GM12878 (cell line): ENCODE data around the gene CTNNBL1. TPM values are rescaled to one million over a fixed set of nuclear protein-coding genes. Genes with fewer than 3 reads are reported as not detected.

Experiments used
- ATAC-seq: fragments of 200-7000 bp; cut with Tn5 transposase; 3 replicates; pipeline ENCODE4 v1.9.1; 2020; ENCODE audit warnings: mild to moderate bottlenecking, moderate library complexity
- BruUV-seq: library from RNA; stranded (reverse); fragments of 400-500 nt; replicated peaks from 2 replicates; lab custom pipeline; 2021; lab: Mats Ljungman, UMichigan
- CTCF ChIA-PET: fragments of 300-600 bp; sonication (Branson Sonifier 250); formaldehyde crosslinking; extraction: SDS; loops from one replicate; lab custom pipeline; 2021; ENCODE audit warnings: inconsistent platforms; lab: Yijun Ruan, JAX
- POLR2A ChIA-PET: fragments of 350-600 bp; formaldehyde crosslinking; extraction: SDS; loops from one replicate; lab custom pipeline; 2021; ENCODE audit warnings: inconsistent platforms; lab: Charles Lee
- RAD21 ChIA-PET: fragments of 300-600 bp; sonication (Branson Sonifier 250); formaldehyde crosslinking; loops from one replicate; lab custom pipeline; 2023; ENCODE audit warnings: antibody characterized with exemption; ENCODE audit not compliant: unreplicated experiment; lab: Charles Lee
- SMC1A ChIA-PET: fragments of 300-600 bp; sonication (Branson Sonifier 250); formaldehyde crosslinking; loops from one replicate; lab custom pipeline; 2023; ENCODE audit not compliant: unreplicated experiment, uncharacterized antibody; lab: Charles Lee
- DNase-seq: peaks from one replicate; pipeline ENCODE4 v3.0.0-alpha.2; 2011; ENCODE audit warnings: low read depth, low spot score
- FAIRE-seq: peaks from 3 replicates; lab custom pipeline; 2011; peaks lifted over from hg19 to GRCh38; lab: Jason Lieb, UNC
- H2AFZ ChIP-seq: 2 replicates; pipeline ENCODE4 v1.6.0; 2011; ENCODE audit warnings: low read depth, low read length, control low read depth; ENCODE audit not compliant: control insufficient read depth
- H3K27ac ChIP-seq: 2 replicates; pipeline ENCODE4 v1.5.1; 2011; ENCODE audit warnings: control low read depth; ENCODE audit not compliant: control insufficient read depth, insufficient read depth
- H3K27me3 ChIP-seq, 2 experiments: replicated peaks in 1 of 2; 2 replicates each; pipeline versions ENCODE4 v1.6.0 to v1.6.1; 2011; ENCODE audit warnings: low read length in 1 of 2; ENCODE audit not compliant: control insufficient read depth in 2 of 2, insufficient read depth in 2 of 2
- H3K36me3 ChIP-seq, 2 experiments: 2 replicates each; pipeline ENCODE4 v1.5.1; 2011; ENCODE audit warnings: low read length in 1 of 2; ENCODE audit not compliant: control insufficient read depth in 2 of 2, insufficient read depth in 2 of 2
- H3K4me1 ChIP-seq: 2 replicates; pipeline ENCODE4 v1.6.1; 2011; ENCODE audit warnings: mild to moderate bottlenecking, low read length, moderate library complexity, mixed read lengths; ENCODE audit not compliant: control insufficient read depth, insufficient read depth
- H3K4me2 ChIP-seq: 2 replicates; pipeline ENCODE4 v1.6.0; 2011; ENCODE audit warnings: control low read depth; ENCODE audit not compliant: control insufficient read depth, insufficient read depth
- H3K4me3 ChIP-seq: fragments of 200-600 bp; sonication (generic); 2 replicates; pipeline ENCODE4 v1.5.1; 2016
- H3K79me2 ChIP-seq: 2 replicates; pipeline ENCODE4 v1.6.0; 2011; ENCODE audit warnings: low read length; ENCODE audit not compliant: control insufficient read depth, insufficient read depth
- H3K9ac ChIP-seq: 2 replicates; pipeline ENCODE4 v1.8.0; 2011; ENCODE audit warnings: low read length, control low read depth, mixed read lengths; ENCODE audit not compliant: control insufficient read depth, insufficient read depth
- H3K9me3 ChIP-seq: replicated peaks from 3 replicates; pipeline ENCODE4 v1.5.1; 2011; ENCODE audit warnings: mild to moderate bottlenecking, low read length; ENCODE audit not compliant: control insufficient read depth, insufficient read depth
- H4K20me1 ChIP-seq: 2 replicates; pipeline ENCODE4 v1.6.0; 2011; ENCODE audit not compliant: control insufficient read depth, insufficient read depth
- SKIL ChIP-seq: fragments of 450-650 bp; IDR thresholded peaks from 2 replicates; pipeline ENCODE4 v1.6.1; 2017; ENCODE audit warnings: mild to moderate bottlenecking, low read depth, inconsistent platforms; ENCODE audit not compliant: poor library complexity, severe bottlenecking
- SMARCA5 ChIP-seq: fragments of 450-650 bp; IDR thresholded peaks from 2 replicates; pipeline ENCODE4 v1.6.1; 2017; ENCODE audit warnings: mild to moderate bottlenecking
- STAT1 ChIP-seq: fragments of 450-650 bp; conservative IDR thresholded peaks from 2 replicates; pipeline ENCODE4 v1.6.1; 2014; ENCODE audit warnings: antibody characterized with exemption, mild to moderate bottlenecking
- SUZ12 ChIP-seq: fragments of 200-600 bp; sonication (generic); IDR thresholded peaks from one replicate; pipeline ENCODE4 v1.6.1; 2018; ENCODE audit warnings: antibody characterized with exemption, mild to moderate bottlenecking; ENCODE audit not compliant: unreplicated experiment
- ZNF622 ChIP-seq: fragments of 450-650 bp; IDR thresholded peaks from 2 replicates; pipeline ENCODE4 v1.6.1; 2017; ENCODE audit warnings: mild to moderate bottlenecking, inconsistent platforms
- WGBS: methylation state at CpG from one replicate; pipeline ENCODE4 v1.1.6; 2016; ENCODE audit warnings: low lambda C conversion rate; ENCODE audit not compliant: insufficient replicate concordance, insufficient coverage; ENCODE audit errors: missing lambda C conversion rate; 5-methylcytosine and 5-hydroxymethylcytosine counted together
- in situ Hi-C: fragments of 300-500 bp; cut with MboI; formaldehyde crosslinking; loops from 9 replicates; pipeline ENCODE4 v1.14.3; 2018; ENCODE audit warnings: mixed read lengths
- intact Hi-C: fragments of 100-400 bp; cut with micrococcal nuclease; formaldehyde crosslinking; loops from one replicate; pipeline ENCODE4 v1.14.2; 2022; ENCODE audit not compliant: unreplicated experiment
- polyA plus RNA-seq, 11 experiments: library from polyadenylated mRNA; depleted of rRNA in 4 of 11; unstranded in 6 of 11; stranded (reverse) in 5 of 11; fragments of >200 nt; fragmentation: Nextera tagmentation in 4 of 11; fragmentation: Illumina TruSeq in 1 of 11; extraction: Ambion mirVana in 4 of 11; extraction: Trizol in 1 of 11; gene quantifications; 1 replicate in 1 of 11; 2 replicates in 10 of 11; pipeline versions ENCODE4 v1.2.1 to v1.2.3, GENCODE V29; 2011 to 2016; ENCODE audit warnings: inconsistent platforms in 2 of 11, missing spikeins in 2 of 11, low read depth in 1 of 11
- total RNA-seq, 4 experiments: library from RNA; depleted of rRNA in 3 of 4; stranded (reverse); fragments of >200 nt in 3 of 4; fragmentation: Illumina TruSeq in 1 of 4; extraction: Trizol in 1 of 4; gene quantifications; 2 replicates each; pipeline versions ENCODE4 v1.2.1 to v1.2.3, GENCODE V29; 2013 to 2021

The CTNNBL1 gene
- total and polyA plus RNA-seq, 10 of the 15 experiments (the other 5 are each of a cell fraction or from before 2014, with no cell fraction given) = 43.1 to 102 (median 67.8) TPM

- no peaks in the 10 kb centered on the region for H3K27me3 ChIP-seq
These were observed 157.0 kb downstream of the CTNNBL1 start for GRCh38 chr20:37850724-37851355.

More at GRCh38 chr20:37850724-37851355, 157.0 kb downstream of the CTNNBL1 start:
- no peaks in the 10 kb centered on the region for H3K79me2 ChIP-seq
- FAIRE-seq = no peak
- in situ Hi-C loops = no loop called here
- no peak overlapping the region for H3K4me3 ChIP-seq
- DNase-seq = no peak
- no peak for TF ChIP-seq SKIL
- no peak for TF ChIP-seq STAT1
- TF ChIP-seq SUZ12 = no peak
- no peak for TF ChIP-seq SMARCA5
- no peak for TF ChIP-seq ZNF622
- TF ChIP-seq, all 136 proteins: peak for 0
- Histone ChIP-seq H4K20me1 (no peaks in the 10 kb centered on the region), H3K4me2 (no peak overlapping the region; the same call in 1 of the 2 replicates), H3K36me3 (peaks cover 4 to 5% of the 10 kb centered on the region in 2 experiments; a peak in 3 of 4 replicates), H3K9ac (no peak overlapping the region), H3K4me1 (peaks cover 36% of the 10 kb centered on the region), H3K9me3 (no peaks in the 10 kb centered on the region), H3K27ac (no peak overlapping the region), H2AFZ (no peak overlapping the region)
- ChIA-PET POLR2A (no interaction called here), SMC1A (interaction anchor here (1.1 kb wide), 1 partner anchor 10 kb away, joined by 3 read pairs; no protein-coding TSS in a partner anchor), CTCF (interaction anchor here (1.3 kb wide), 1 partner anchor 24 kb away, joined by 3 read pairs; no protein-coding TSS in a partner anchor), RAD21 (no interaction called here)
- WGBS = 85% methylated on average over 10 of the region's 10 CpGs
- no peak for ATAC-seq
- intact Hi-C loops = no loop called here
- BruUV-seq = no TSS peak
